Fibroblast of pulmonary artery (primary cell): ENCODE measurements around the gene ZNF502.

Experiments used
- DNase-seq: peaks from one replicate; pipeline ENCODE4 v3.0.0-alpha.2; 2010; ENCODE audit warnings: low read depth
- H3K4me3 ChIP-seq: replicated peaks from 2 replicates; pipeline ENCODE4 v1.5.1; 2011; ENCODE audit warnings: low read depth, mild to moderate bottlenecking, control low read depth, low read length, moderate library complexity
- TF ChIP-seq, protein P1 (sequence below): IDR thresholded peaks from 2 replicates; pipeline ENCODE4 v1.5.1; 2011; ENCODE audit warnings: mild to moderate bottlenecking, control low read depth, low read length, inconsistent platforms; ENCODE audit errors: missing control alignments

ZNF502 gene

DNA sequence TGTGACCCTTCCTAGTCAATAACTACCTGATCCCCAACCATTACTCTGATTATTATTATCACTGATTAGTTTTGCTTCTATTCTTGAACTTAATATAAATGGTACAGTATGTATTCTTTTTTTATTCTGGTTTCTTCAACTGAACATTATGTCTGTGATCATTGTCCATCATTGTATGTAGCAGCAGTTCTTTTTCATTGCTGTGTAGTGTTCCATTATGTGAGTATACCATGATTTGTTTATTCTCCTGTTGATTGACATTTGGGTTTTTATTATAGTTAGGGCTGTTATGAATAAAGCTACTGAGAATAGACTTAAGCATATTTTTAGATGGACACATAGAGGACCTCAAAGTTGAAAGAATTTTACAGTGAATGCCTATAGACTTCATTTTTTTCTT is 51.8 kb downstream of the ZNF502 start:
- TF ChIP-seq, protein P1, sequence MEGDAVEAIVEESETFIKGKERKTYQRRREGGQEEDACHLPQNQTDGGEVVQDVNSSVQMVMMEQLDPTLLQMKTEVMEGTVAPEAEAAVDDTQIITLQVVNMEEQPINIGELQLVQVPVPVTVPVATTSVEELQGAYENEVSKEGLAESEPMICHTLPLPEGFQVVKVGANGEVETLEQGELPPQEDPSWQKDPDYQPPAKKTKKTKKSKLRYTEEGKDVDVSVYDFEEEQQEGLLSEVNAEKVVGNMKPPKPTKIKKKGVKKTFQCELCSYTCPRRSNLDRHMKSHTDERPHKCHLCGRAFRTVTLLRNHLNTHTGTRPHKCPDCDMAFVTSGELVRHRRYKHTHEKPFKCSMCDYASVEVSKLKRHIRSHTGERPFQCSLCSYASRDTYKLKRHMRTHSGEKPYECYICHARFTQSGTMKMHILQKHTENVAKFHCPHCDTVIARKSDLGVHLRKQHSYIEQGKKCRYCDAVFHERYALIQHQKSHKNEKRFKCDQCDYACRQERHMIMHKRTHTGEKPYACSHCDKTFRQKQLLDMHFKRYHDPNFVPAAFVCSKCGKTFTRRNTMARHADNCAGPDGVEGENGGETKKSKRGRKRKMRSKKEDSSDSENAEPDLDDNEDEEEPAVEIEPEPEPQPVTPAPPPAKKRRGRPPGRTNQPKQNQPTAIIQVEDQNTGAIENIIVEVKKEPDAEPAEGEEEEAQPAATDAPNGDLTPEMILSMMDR, result no peak

DNA sequence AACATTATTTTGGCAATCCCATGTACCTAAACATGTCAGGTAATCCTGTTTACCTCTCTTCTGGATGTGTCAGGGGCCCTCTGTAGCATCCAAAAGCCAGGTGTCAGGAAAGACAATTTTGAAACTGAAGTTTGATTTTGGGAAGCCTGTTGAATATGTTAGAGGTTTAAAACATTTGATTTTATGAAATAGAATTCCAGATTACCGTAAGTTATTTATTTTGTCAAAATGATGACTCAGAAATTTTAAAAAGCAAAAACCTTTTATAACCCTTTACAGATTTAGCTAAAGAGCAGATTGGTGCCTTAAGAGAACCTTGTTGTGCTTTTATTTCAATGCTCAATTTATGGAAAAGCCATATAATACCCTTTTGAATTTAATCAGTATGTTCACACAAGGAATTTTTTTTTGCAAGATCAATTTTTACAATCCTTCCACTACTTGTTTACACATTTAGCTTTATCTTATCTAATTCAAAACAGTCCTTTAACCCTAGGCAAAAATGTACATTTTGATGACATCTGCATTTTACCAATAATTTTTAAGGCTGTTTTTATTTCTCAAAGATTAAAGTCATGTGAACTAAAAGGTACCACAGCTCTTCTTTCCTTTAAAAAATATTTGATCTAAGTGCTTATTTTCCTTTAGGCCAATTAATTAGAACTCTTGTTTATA is 59.1 kb downstream of the ZNF502 start:
- TF ChIP-seq, protein P1, result no peak
- DNase-seq, result no peak
- H3K4me3 ChIP-seq, result no peak overlapping the region

More for the DNA sequence above, 51.8 kb downstream of the ZNF502 start:
- no peak for DNase-seq
- H3K4me3 ChIP-seq, result no peak overlapping the region

DNA sequence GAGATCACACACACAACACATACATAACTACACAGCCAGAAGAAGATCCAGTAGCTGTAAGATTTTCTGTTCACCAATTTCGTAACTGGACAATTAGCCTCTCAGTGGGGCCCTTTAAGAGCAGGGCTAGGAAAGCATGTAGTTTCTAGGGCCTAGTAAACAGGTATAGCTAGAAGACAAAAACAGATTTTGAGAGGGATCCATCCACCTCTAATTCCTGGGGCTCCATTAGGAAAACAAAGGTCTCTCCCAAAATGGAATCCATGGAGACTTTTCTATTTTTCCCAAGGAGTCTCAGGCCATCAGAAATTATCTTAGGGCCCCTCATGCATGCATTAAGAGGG is 59.6 kb downstream of the ZNF502 start:
- no peak overlapping the region for H3K4me3 ChIP-seq
- no peak for DNase-seq
- TF ChIP-seq, protein P1, result no peak
